ENCODE data around the gene SLC39A6. TPM values are rescaled to one million over a fixed set of nuclear protein-coding genes. Genes with fewer than 3 reads are reported as not detected.

SLC39A6 gene
- total RNA-seq, 1 experiment from 2014 or later = 33.9 TPM

- Histone ChIP-seq H3K27me3 (ENCODE audit: insufficient read depth, low read length) (no peaks in the 10 kb centered on the region), H3K4ac (ENCODE audit: low read depth, low read length) (no peak overlapping the region)
These were observed 12.4 kb upstream of the SLC39A6 start for GRCh38 chr18:36141576-36141975.

More at GRCh38 chr18:36141576-36141975, 12.4 kb upstream of the SLC39A6 start:
- Mint-ChIP-seq H3K4me1 (no peaks in the 10 kb centered on the region), H3K36me3 (ENCODE audit: insufficient read depth in 1 of 3, low read depth in 3 of 3) (peaks cover 52 to 89% (median 88%) of the 10 kb centered on the region in 3 experiments), H3K4me3 (no peak overlapping the region), H3K27me3 (ENCODE audit: low read depth) (no peaks in the 10 kb centered on the region), H3K27ac (no peak overlapping the region; a peak in 1 of 7 replicates), H3K9me3 (no peaks in the 10 kb centered on the region)
- Histone ChIP-seq H3K56ac (ENCODE audit: insufficient read length, low read depth, low read length) (no peak overlapping the region), H2BK20ac (ENCODE audit: low read depth, low read length, poor library complexity, severe bottlenecking) (no peak overlapping the region), H3K4me1 (ENCODE audit: insufficient read depth, low read length) (no peaks in the 10 kb centered on the region), H4K20me1 (ENCODE audit: control insufficient read depth, insufficient read depth, insufficient read length) (no peaks in the 10 kb centered on the region), H2BK5ac (ENCODE audit: insufficient read length, low read length) (no peak overlapping the region), H3K18ac (ENCODE audit: insufficient read length, low read depth, low read length) (no peak overlapping the region), H3K23ac (ENCODE audit: insufficient read length, low read depth, low read length) (no peak overlapping the region), H4K91ac (ENCODE audit: insufficient read length, low read depth, low read length) (no peak overlapping the region), H3K79me1 (ENCODE audit: insufficient read depth, low read depth, low read length, poor library complexity, severe bottlenecking) (no peaks in the 10 kb centered on the region), H2BK120ac (ENCODE audit: low read depth, low read length, poor library complexity, severe bottlenecking) (no peak overlapping the region), H3K23me2 (ENCODE audit: insufficient read length, low read depth, low read length, poor library complexity, severe bottlenecking) (no peaks in the 10 kb centered on the region), H2AK5ac (ENCODE audit: insufficient read length, low read length) (no peak overlapping the region), H2BK15ac (ENCODE audit: low read depth, low read length) (no peak overlapping the region), H2AFZ (ENCODE audit: low read length) (no peak overlapping the region), H3K9me3 (ENCODE audit: control insufficient read depth, low read depth, low read length) (no peaks in the 10 kb centered on the region), H3T11ph (ENCODE audit: low read length) (no peak overlapping the region), H3K79me2 (ENCODE audit: insufficient read depth, low read length) (no peaks in the 10 kb centered on the region), H3K4me2 (ENCODE audit: insufficient read depth, insufficient read length, low read length) (no peak overlapping the region), H3K9ac (ENCODE audit: extremely low read depth, insufficient read length, low read length) (no peak overlapping the region), H4K8ac (replicated peaks; ENCODE audit: insufficient read length, low read depth, low read length) (no peak overlapping the region), H2BK12ac (ENCODE audit: insufficient read length, low read depth, low read length) (no peak overlapping the region), H3K27ac (ENCODE audit: insufficient read length, low read depth, low read length) (no peak overlapping the region), H3K14ac (ENCODE audit: insufficient read depth, low read length) (no peak overlapping the region), H4K5ac (ENCODE audit: insufficient read length, low read depth, low read length) (no peak overlapping the region)
- TF ChIP-seq CTCF (conservative IDR thresholded peaks at IDR 0.05) = no peak
- DNase-seq = no peak
- no CpG with 5 or more reads among the region's 4 CpGs for WGBS (ENCODE audit: extremely low coverage, insufficient read length, low lambda C conversion rate)

Data from H9 (cell line).